NCI-H2171 (cell line): ENCODE data around the gene SHF.
"Not testable (repeated sequence)": the region's sequence is repeated elsewhere in the genome, so short reads cannot be mapped to it uniquely, and the experiment has no call there.

Experiments
- DNase-seq: peaks from one replicate; lab custom pipeline; 2025; lab: John Stamatoyannopoulos, UW

SHF gene

DNA sequence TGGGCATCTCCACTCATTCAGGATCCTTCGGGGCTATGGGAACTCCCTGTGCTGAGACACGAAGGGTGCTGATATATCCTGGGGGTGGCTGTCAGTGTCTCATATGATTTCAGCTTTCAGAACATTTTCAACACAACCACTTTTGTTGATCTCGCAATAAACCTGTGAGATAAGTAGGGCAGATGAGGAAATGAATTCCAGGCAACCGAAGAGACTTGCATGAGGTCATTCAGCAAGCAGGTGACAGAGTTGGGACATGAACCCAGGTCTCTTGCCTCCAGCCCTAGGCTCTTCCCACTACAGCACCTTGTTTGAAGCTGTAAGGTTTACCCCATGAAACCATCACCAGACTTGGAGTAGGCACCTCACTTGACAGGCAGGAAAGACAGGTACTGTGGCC lies 41.4 kb downstream of the SHF start:
- DNase-seq: no peak

DNA sequence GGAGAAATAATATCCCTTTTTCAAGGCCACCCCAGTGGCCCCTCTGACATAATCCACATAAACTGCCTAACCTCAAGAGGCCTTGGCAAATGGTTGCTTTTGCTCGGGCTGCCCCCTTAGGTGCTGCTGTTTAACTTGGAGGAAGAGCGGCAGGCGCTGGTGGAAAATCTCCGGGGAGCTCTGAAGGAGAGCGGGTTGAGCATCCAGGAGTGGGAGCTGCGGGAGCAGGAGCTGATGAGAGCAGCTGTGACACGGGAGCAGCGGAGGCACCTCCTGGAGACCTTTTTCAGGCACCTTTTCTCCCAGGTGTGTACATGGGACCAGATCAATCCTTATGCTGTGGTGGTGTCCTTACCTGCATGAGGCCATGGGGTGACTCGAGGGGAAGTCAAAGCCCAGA lies 43.0 kb downstream of the SHF start:
- DNase-seq: peak; percentile 21

DNA sequence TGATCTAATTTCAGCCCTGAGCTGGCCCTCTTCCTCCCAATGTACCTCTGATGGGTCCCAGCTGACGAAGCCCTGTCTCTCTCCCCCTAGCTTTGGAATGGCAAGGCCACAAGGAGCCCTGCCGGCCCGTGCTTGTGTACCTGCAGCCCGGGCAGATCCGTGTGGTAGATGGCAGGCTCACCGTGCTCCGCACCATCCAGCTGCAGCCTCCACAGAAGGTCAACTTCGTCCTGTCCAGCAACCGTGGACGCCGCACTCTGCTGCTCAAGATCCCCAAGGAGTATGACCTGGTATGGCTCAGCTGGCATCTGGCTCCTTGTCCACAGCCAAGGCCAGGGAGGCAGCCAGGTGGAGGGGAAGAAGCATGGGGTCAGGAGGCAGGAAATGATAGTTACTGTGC lies 43.8 kb downstream of the SHF start:
- DNase-seq: no peak

DNA sequence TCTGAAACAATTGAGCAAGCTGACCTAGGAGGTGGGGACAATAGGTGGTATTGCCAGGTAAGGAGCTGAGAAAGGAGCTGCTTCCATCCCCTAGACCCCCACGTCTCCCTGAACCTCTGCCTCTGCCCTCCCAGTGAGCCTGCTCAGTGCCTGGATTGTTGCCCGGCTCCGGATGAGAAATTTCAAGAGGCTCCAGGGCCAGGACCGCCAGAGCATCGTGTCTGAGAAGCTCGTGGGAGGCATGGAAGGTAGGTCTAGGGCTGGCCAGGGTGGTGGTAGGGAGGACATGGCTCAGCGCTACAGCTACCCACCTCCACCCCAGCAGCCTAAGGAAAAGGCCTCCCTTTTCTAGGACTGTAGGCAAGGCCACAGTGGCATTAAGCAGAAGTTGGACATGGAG lies 44.7 kb downstream of the SHF start:
- DNase-seq: no peak

DNA sequence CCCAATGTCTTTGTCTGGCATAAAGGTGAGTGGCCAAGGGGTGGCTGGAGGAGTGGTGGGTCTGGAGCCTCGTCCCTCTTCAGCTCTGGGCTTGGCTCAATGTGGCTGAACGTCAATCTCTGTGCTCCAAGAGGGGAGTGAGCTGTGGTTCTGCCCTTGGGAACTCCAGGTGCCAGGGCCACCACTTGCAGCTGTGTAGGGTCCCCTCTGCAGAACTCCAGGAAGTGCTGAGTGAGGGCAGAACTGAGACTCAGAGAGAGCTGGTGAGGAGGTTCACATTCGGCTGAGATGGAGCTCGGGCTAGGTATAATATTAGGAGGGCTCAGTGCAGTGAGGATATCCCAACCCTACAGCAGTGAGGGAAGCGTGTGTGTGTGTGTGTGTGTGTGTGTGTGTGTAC lies 46.4 kb downstream of the SHF start:
- no peak for DNase-seq

DNA sequence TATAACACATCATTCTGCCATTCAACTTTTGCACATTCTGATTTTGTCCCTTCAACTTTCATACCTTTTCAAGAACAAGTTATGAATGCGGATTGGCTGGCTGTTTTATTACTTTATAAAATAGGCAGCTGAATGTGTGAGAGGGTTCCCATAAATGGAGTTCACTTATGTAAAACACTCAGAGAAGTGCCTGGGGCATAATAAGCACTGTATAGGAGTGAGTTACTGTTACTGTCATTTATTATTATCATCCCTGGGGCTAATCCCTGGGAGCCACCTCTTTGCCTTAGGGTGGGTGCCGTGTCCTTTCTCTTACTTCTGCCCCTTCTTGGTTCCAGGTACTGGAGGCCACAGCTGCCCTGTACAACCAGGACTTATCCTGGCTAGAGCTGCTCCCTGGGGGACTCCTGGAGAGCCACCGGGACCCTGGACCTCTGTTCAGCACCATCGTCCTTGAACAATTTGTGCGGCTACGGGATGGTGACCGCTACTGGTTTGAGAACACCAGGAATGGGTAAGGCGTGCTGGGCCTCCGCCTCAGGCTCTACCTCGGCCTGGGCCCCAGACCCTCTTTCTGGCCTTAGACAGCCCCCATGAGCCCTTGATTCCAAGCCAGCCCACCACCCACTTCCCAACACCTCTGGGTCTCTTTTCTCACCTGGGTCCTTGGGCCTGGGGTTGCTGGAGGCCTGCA lies 47.1 kb downstream of the SHF start:
- DNase-seq: no peak

DNA sequence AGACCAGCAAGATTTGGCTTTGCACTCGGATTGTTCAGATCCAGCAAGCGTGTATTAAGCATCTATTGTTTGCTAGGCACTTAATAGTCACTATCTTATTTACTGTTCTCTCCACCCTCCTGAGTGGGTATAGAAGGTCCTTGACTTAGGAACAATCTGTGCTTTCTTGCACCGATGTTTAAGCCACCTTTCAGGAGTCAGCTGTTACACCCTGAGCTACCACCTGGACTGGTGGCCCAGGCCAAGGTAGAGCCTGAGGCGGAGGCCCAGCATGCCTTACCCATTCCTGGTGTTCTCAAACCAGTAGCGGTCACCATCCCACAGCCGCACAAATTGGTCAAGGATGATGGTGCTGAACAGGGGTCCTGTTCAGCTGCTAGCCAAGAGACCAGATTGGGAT lies 48.0 kb downstream of the SHF start:
- DNase-seq: no peak

DNA sequence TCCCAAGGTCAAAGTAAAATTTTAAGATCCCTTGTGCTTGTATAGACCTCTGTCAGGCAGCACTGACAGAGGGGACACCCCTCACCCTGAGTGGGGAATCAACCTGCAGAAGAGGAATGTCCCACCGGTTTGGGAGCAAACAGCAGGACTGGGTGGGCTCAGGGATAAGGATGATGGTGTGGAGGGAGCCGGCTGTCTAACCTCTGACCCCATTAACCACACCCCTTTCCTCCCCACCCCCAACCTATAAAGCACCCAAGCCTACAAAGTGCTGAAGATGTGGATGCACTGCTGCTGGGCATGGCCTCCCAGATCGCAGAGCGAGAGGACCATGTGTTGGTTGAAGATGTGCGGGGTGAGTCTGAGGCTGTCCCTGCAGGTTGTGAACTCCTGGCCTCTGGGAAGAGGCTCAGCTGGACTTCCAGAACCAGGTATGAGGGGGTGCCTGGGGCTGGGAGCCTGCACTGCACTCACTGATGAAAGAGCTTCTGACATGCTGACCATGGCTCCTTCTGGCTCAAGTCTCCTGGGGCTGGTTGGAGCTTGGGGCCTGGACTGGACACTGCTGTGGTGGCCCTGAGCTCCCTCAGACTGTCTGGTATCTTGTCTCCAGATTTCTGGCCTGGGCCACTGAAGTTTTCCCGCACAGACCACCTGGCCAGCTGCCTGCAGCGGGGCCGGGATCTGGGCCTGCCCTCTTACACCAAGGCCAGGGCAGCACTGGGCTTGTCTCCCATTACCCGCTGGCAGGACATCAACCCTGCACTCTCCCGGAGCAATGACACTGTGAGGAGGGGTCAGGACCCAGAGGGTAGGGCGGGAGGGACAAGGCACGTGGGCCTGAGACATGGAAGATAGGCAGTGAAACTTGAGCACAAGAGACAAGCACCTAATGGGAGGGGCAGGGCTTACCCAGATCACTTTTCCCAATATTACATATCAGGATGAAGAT lies 48.7 kb downstream of the SHF start:
- DNase-seq: no peak

DNA sequence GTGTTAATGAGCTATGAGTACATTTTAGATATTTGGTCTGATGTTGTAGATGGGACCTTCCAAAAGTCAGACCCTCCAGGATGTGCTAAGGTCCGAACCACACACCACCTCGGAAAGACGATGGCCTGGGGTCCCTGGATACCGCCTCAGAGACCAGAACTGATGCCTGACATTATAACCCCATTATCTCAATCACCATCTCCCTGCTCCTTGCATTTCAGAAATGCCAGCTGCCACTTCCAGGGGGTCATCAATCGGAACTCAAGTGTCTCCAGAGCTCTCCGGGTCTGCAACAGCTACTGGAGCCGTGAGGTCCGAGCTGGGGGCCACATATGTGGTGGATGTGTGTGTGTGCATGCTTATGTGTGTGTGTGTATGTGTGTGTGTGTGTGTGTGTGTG lies 50.1 kb downstream of the SHF start:
- no peak for DNase-seq

DNA sequence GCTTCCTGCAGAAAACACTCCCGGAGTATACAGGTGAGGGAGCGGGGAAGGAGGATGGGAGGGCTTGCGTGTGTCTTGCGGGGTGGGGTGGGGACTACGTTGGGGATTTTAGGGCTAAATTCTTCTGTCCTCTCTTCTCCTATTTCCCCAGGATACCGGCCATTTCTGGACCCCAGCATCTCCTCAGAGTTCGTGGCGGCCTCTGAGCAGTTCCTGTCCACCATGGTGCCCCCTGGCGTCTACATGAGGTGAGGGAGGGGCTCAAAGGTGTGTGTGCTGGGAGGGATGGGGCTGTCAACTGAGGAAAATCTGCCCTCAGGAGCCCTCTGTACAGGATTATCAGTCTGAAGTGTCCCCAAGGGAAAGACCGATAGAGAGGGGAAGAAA lies 51.4 kb downstream of the SHF start:
- DNase-seq: no peak

DNA sequence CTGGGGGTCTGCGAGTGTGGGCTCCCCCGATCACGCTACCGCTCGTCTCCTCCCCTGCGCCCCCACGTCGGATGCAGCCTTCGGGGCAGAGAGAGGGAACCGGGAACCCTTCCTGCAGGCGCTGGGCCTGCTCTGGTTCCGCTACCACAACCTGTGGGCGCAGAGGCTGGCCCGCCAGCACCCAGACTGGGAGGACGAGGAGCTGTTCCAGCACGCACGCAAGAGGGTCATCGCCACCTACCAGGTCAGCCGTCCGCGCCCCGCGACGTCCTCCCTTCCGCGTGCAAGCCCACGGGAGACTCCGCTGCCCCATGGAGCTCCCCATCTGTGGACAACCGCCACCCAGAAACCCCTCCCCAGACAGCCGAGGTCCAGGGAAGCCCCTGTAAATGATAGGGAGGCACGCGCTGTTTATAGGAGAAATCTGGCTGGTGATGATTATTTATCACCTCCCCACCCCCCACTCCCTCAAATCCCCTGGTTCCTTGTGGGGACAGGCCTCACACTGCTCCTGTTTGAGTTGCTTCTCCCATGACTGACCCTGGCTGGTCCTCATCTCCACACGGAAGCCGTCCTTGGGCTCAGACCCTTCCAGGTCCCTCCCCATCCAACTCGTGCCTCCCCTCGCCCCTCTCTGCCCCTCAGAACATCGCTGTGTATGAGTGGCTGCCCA lies 51.9 kb downstream of the SHF start:
- DNase-seq: not testable (repeated sequence)

DNA sequence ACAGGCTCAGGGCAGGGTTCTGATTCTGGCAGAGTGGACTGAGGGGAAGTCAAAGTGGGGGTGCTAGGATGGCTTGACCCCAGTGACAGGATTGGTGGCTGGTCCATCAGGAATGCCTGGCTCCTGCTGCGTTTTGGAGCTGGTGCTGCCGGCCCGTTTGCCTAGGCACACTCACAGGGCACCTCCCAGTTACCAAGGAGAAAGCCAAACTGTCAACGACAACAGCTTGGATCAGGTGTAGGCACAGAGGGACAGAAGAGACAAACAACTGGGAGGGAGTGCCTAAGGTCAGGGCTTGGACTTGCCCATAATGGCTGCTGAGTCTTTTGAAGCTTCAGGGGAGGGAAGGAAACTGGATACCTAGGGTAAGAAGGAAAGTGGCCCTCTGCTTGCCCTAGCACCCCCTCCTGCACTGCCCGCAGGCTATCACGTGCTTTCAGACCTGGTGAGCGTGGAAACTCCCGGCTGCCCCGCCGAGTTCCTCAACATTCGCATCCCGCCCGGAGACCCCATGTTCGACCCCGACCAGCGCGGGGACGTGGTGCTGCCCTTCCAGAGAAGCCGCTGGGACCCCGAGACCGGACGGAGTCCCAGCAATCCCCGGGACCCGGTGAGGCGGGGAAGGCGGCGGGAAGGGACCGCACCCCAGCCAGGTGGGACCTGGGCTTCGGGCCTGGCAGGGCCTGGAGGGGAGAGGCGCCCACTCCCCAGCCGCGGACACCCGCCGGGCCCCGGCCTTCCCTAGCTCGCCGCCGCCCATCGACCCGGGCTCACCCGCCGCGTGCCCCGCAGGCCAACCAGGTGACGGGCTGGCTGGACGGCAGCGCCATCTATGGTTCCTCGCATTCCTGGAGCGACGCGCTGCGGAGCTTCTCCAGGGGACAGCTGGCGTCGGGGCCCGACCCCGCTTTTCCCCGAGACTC lies 52.8 kb downstream of the SHF start:
- no peak for DNase-seq

DNA sequence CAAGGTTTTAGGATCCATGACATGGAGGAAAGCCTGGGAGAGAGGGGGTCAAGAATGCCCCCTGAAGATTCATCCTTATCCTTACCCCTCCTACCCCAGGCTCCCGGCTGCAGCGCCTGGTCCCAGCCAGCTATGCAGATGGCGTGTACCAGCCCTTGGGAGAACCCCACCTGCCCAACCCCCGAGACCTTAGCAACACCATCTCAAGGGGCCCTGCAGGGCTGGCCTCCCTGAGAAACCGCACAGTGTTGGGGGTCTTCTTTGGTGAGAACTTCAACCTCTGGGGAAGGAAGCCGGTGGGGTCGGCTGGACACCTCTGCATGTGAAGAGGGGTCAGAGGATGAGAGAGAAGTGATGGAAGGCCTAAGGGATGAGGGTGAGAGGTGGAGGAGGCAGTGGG lies 53.7 kb downstream of the SHF start:
- DNase-seq: no peak

DNA sequence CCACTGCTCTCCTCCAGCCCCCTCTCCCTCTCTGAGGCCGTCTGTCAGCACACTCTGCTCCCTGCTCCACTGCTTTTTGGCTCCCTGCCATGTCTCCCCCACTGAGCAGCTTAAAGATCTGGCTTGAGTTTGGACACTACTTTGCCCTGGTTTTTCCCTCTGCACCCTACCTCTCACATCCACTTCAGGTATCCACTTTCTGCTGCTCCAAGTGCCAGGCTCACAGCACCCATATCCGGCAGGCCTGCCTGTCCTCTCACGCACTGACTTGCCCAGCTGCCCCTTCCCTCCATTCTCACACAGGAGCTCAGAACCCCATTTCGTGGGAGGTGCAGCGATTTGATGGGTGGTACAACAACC lies 54.2 kb downstream of the SHF start:
- DNase-seq: peak; percentile 55

DNA sequence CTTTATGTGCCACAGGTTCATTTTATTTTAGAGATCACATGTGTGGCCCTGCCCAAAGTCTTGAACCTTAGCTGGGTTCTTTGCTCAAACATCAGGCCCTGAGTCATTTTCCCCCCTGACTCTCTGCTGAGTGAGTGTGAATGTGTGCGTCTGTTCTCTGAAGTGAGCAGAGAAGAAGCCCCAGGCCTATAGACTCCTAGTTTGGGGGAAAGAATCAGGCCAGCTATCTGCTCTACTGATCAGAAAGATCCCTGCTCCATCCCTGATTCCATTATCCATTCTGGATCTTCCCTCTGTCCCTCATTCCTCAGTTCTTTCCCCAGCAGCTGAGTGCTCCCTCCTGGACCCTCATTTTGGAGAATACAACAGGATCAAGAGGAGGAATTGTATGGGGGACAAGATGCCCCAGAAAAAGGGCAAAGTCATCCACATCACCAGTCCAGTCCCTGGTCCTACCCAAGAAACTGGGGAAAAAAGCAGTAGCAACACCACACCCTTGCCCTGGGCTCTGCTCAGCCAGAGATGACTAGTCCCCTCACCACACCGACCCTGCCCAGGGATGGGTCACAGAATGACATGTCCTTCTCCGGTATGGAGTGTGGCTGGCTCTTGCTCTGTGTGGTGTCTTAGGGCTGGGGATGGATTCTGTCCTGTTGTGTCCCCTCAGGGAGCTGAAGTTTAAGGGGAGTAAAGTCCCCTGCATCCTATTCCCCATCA lies 54.8 kb downstream of the SHF start:
- no peak for DNase-seq

DNA sequence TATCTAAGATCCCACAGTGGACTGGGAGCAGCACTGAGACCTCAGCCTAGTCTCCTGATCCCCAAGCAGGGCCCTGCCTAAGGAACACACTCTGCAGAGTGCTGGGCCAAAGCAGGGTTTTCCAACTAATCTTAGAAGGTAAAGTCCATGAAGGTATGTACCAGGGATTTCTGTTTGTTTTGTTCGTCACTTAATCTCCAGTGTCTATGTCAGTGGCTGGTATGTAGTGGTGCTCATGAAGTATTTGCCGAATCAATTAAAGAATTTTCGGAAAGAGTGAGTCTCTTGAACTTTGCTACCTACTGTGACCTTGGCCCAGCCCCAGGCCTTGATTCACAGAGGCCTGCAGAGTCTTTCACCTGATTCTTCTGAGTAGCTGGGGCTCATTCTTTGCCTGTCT lies 56.3 kb downstream of the SHF start:
- no peak for DNase-seq

DNA sequence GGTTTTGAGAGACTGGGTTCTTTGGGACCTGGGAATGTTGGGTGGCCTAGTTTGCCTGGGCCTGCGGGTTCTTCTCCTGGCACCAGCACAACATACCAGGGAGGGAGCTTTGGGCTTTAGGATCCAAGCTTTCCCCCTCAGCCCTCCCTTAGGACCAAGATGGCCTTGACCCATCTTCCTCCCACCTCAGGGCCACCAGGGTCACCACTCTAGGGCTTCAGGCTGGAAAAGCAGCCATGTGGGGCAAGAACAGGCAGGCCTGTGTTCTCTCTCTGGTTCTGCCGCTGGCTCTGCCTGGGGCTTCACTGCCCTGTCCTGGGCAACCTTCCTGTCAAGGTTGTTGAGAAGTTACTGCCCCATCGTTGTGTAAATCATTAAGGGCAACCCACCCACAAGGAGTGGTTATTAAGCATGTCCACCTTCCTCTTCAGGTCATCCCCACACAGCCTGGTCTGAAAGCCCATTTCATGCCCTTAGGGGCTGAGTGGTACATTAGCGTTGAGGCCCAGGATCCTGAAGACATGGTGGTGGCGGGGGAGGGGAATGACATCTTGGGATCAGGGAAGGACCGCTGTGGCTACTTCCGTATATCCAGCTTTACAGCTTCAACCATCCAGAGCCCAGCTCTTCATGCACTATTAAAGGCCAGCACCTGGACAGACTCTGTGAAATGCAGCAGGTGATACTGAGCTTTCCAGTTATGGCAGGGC lies 57.3 kb downstream of the SHF start:
- no peak for DNase-seq

DNA sequence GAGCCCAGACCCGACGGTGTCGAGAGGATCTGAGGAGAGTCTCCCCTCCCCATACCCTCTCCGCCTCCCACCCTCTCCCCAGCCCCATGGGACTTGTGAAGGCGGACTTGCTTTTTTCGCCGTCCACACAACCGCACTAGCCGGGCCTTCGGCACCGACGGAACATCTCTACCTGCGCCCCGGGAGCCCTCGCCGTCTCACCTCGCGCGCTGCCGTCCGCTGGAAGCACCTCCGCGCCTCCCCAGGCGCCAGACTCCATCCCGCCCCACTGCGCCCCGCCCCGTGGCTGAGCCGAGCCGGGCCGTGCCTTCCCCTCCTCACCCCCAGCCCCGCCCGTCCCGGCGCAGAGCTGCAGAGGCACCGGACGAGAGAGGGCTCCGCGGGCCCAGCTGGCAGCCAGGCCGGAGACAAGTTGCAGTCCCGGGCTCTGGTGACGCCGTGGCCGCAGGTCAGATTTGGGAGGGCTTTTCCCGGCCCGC lies 58.1 kb downstream of the SHF start, which contains the start of the genes DUOX1 and DUOXA1:
Gene DUOX1, plus strand, starts transcription at position 344 of the 479 bp plus-strand sequence. CDS start 1,973 bp downstream, outside the sequence.
Gene DUOXA1, minus strand, starts transcription at position 229 of the 479 bp plus-strand sequence. CDS start 6,865 bp downstream, outside the sequence.
- DNase-seq: no peak

DNA sequence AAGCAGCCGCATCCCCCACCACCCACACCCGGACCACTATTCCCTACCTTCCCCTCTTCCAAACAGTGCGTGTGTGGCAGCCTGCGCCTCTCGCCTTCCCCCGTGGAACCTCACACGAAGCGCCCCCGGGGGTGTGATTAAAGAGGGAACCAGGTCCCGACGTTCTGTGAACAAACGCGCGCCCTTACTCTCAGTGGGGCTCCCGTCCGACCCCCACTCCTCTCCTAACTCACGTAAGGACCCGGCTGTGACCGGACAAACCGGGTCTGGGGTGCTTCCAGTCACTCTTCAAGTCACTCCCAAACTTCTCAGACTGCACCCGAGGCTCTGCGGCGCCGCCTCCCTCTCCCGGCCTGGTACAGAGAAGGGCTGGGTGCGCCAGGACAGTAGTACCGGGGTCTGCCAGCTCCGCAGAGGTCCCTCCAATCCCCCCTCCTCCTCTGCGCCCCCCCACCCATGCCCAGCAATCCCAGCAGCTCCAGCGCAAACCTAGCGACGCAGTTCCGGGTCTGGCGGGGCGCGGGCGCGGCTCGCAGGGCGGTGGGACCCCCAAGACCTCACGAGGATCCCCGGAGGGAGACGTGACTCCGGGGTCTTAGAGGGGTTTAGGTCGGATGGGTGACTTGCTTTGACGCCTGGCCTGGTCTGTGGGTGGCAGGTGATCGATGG lies 58.7 kb downstream of the SHF start:
- DNase-seq: no peak
